ENCODE measurements around the gene UTF1. TPM values are rescaled to one million over a fixed set of nuclear protein-coding genes. Genes with fewer than 3 reads are reported as not detected.

The UTF1 gene
- total RNA-seq, 2 experiments from 2014 or later = not detected

Small RNA genes lying within 50 kb of the gene (microRNA-seq; reads per million reads assigned to microRNA genes)
- gene MIR202 (ENCODE audit: borderline microRNAs expressed, borderline replicate concordance) = not detected

Other genes with a start within 250 kb of the UTF1 start
- not detected for gene ADGRA1, start 142.3 kb upstream of the UTF1 start, total RNA-seq
- gene KNDC1, start 70.0 kb upstream of the UTF1 start, total RNA-seq = under 1 TPM; 0.07 to 0.08 TPM
- gene VENTX, start 7.6 kb downstream of the UTF1 start, total RNA-seq = not detected
- 100 to 1,000 TPM; 123 to 153 TPM for gene ADAM8, start 46.7 kb downstream of the UTF1 start, total RNA-seq
- gene TUBGCP2, start 78.7 kb downstream of the UTF1 start, total RNA-seq = 10 to 100 TPM; 52.4 to 54.2 TPM
- 10 to 100 TPM; 54.5 to 59.7 TPM for gene ZNF511, start 78.7 kb downstream of the UTF1 start, total RNA-seq
- gene CALY, start 106.7 kb downstream of the UTF1 start, total RNA-seq = not detected
- gene PRAP1, start 117.2 kb downstream of the UTF1 start, total RNA-seq = not detected
- gene FUOM, start 127.8 kb downstream of the UTF1 start, total RNA-seq = 10 to 100 TPM; 11.9 to 16.2 TPM
- 10 to 100 TPM; 34.9 to 40.2 TPM for gene ECHS1, start 143.1 kb downstream of the UTF1 start, total RNA-seq
- gene PAOX, start 149.0 kb downstream of the UTF1 start, total RNA-seq = 1 to 10 TPM; 2.6 to 5.0 TPM
- gene MTG1, start 163.9 kb downstream of the UTF1 start, total RNA-seq = 10 to 100 TPM; 47.7 to 56.1 TPM
- gene SPRN, start 194.4 kb downstream of the UTF1 start, total RNA-seq = not detected
- gene SCART1, start 223.7 kb downstream of the UTF1 start, total RNA-seq = 1 to 10 TPM; 3.7 to 4.5 TPM

Data from activated CD4-positive, alpha-beta T cell treated with anti-CD3 and anti-CD28 coated beads, Interleukin-2, amount 10 ng/mL, durations not matched to agents 7 days and 5 days (primary cell).